GM19043 (cell line): ENCODE results near the gene OR1K1.
"Not testable (repeated sequence)": the region's sequence is repeated elsewhere in the genome, so short reads cannot be mapped to it uniquely, and the experiment has no call there.

Experiments used
- ATAC-seq: cut with Tn5 transposase; IDR thresholded peaks from one replicate; pipeline ENCODE4 v1.9.1; 2021; ENCODE audit warnings: low read depth; ENCODE audit not compliant: unreplicated experiment

The OR1K1 gene

GRCh38 chr9:122810306-122810946, 10.5 kb downstream of the OR1K1 start:
- ATAC-seq, result peak; percentile 71

- no peak for ATAC-seq
Observed at GRCh38 chr9:122812736-122813135, 12.8 kb downstream of the OR1K1 start.

- no peak for ATAC-seq
Observed at GRCh38 chr9:122814545-122814944, 14.6 kb downstream of the OR1K1 start.

GRCh38 chr9:122815544-122815943, 15.6 kb downstream of the OR1K1 start:
- no peak for ATAC-seq

GRCh38 chr9:122816163-122816867, 16.4 kb downstream of the OR1K1 start:
- ATAC-seq, result no peak

GRCh38 chr9:122819326-122819725, 19.4 kb downstream of the OR1K1 start:
- ATAC-seq, result no peak

- ATAC-seq, result no peak
Observed at GRCh38 chr9:122819791-122820489, 20.0 kb downstream of the OR1K1 start.

GRCh38 chr9:122820490-122820845, 20.5 kb downstream of the OR1K1 start:
- ATAC-seq, result no peak

GRCh38 chr9:122821278-122821943, 21.5 kb downstream of the OR1K1 start:
- ATAC-seq, result no peak

GRCh38 chr9:122822056-122822455, 22.1 kb downstream of the OR1K1 start:
- ATAC-seq, result no peak

GRCh38 chr9:122822938-122823337, 23.0 kb downstream of the OR1K1 start:
- ATAC-seq, result no peak

- ATAC-seq, result peak; percentile 13
Observed at GRCh38 chr9:122827761-122828093, 27.8 kb downstream of the OR1K1 start.

- not testable (repeated sequence) for ATAC-seq
Observed at GRCh38 chr9:122828965-122829284, 29.0 kb downstream of the OR1K1 start.

GRCh38 chr9:122832194-122832593, 32.3 kb downstream of the OR1K1 start:
- ATAC-seq, result no peak

GRCh38 chr9:122835313-122835731, 35.4 kb downstream of the OR1K1 start:
- ATAC-seq, result no peak

- no peak for ATAC-seq
Observed at GRCh38 chr9:122837266-122837850, 37.4 kb downstream of the OR1K1 start.

GRCh38 chr9:122838441-122838840, 38.5 kb downstream of the OR1K1 start:
- not testable (repeated sequence) for ATAC-seq

GRCh38 chr9:122841501-122841900, 41.6 kb downstream of the OR1K1 start:
- ATAC-seq, result no peak

- ATAC-seq, result no peak
Observed at GRCh38 chr9:122844137-122844536, 44.2 kb downstream of the OR1K1 start.

- no peak for ATAC-seq
Observed at GRCh38 chr9:122845116-122845515, 45.2 kb downstream of the OR1K1 start.

GRCh38 chr9:122846371-122846940, 46.5 kb downstream of the OR1K1 start:
- ATAC-seq, result no peak
